ENCODE results near the gene DOCK4. TPM values are rescaled to one million over a fixed set of nuclear protein-coding genes. Genes with fewer than 3 reads are reported as not detected.

Gene DOCK4
- total and polyA plus RNA-seq, 2 of the 8 experiments (the other 6 are each of a cell fraction or from before 2014, with no cell fraction given): 5.1 to 23.6 TPM

DNA sequence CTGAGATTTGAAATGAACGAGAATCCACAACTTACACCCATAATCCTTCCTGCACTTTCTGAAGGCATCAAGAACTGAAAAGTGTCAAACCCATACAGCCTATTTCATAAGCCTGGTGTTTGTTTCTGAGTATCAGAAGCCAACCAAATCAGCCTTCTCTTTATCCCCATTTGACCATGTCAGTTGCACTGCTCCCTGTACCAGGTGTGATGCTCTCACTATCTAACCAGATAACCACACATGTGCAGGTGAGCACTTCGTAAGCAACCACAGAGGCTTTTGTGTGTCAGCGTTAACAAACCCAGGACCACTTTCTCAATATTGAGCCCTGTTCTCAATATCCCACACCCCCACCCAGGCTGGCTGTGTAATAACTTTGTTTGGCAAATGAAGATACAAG is 114.4 kb downstream of the DOCK4 start:
- no peaks in the 10 kb centered on the region for H3K79me1 ChIP-seq (ENCODE audit: low read depth, low read length)

More for the DNA sequence above, 114.4 kb downstream of the DOCK4 start:
- FAIRE-seq (no peak), DNase-seq (ENCODE audit: low read depth in 1 of 2, low spot score in 2 of 2) (no peak)
- H3K14ac ChIP-seq (ENCODE audit: insufficient read length): no peak overlapping the region
- H3K27me3 ChIP-seq (replicated peaks in 1 of 4; ENCODE audit: control insufficient read depth in 3 of 4, extremely low read depth in 1 of 4, insufficient read depth in 3 of 4, low read length in 3 of 4): no peaks in the 10 kb centered on the region
- H2BK20ac ChIP-seq (ENCODE audit: low read length): no peak overlapping the region
- no peak overlapping the region for H3K4me3 ChIP-seq (ENCODE audit: extremely low read depth in 1 of 4, insufficient read depth in 2 of 4, low read depth in 3 of 4, low read length in 4 of 4)
- no peak overlapping the region for H3K4me2 ChIP-seq (ENCODE audit: insufficient read depth in 1 of 2, low read depth in 2 of 2, low read length in 2 of 2)
- no peak overlapping the region for H3K9ac ChIP-seq (replicated peaks in 1 of 4; ENCODE audit: extremely low read depth in 1 of 4, low read depth in 3 of 4, low read length in 3 of 4)
- H3K27ac ChIP-seq (ENCODE audit: low read depth, low read length): no peak overlapping the region
- no peak overlapping the region for H3K4ac ChIP-seq (replicated peaks; ENCODE audit: insufficient read length, low read depth, low read length)
- H2BK120ac ChIP-seq (replicated peaks; ENCODE audit: low read depth, low read length): no peak overlapping the region
- H4K8ac ChIP-seq (ENCODE audit: extremely low read depth, insufficient read depth, low read length): no peak overlapping the region
- H3K4me1 ChIP-seq (replicated peaks in 1 of 4; ENCODE audit: control insufficient read depth in 3 of 4, insufficient read depth in 4 of 4, low read length in 3 of 4): no peaks in the 10 kb centered on the region
- ChIA-PET POLR2A (ENCODE audit: partially characterized antibody) (interaction anchor here (1.3 kb wide), 1 partner anchor 9 kb away, joined by 3 read pairs; no protein-coding TSS in a partner anchor), CTCF (ENCODE audit: partially characterized antibody) (no interaction called here)
- TF ChIP-seq BRCA1 (IDR thresholded peaks at IDR 0.05; ENCODE audit: low read depth, low read length) (no peak), YY1 (IDR thresholded peaks at IDR 0.05; ENCODE audit: low read depth, low read length) (no peak), RAD21 (IDR thresholded peaks at IDR 0.05 in 1 of 2, conservative IDR thresholded peaks at IDR 0.05 in 1 of 2; ENCODE audit: low read depth in 2 of 2, low read length in 2 of 2) (no peak), CHD2 (IDR thresholded peaks at IDR 0.05; ENCODE audit: low read length) (no peak), BACH1 (IDR thresholded peaks at IDR 0.05; ENCODE audit: low read length) (no peak)
- TF ChIP-seq, protein P1, sequence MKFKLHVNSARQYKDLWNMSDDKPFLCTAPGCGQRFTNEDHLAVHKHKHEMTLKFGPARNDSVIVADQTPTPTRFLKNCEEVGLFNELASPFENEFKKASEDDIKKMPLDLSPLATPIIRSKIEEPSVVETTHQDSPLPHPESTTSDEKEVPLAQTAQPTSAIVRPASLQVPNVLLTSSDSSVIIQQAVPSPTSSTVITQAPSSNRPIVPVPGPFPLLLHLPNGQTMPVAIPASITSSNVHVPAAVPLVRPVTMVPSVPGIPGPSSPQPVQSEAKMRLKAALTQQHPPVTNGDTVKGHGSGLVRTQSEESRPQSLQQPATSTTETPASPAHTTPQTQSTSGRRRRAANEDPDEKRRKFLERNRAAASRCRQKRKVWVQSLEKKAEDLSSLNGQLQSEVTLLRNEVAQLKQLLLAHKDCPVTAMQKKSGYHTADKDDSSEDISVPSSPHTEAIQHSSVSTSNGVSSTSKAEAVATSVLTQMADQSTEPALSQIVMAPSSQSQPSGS (IDR thresholded peaks at IDR 0.05; ENCODE audit: low read length): no peak
- TF ChIP-seq, protein P2, sequence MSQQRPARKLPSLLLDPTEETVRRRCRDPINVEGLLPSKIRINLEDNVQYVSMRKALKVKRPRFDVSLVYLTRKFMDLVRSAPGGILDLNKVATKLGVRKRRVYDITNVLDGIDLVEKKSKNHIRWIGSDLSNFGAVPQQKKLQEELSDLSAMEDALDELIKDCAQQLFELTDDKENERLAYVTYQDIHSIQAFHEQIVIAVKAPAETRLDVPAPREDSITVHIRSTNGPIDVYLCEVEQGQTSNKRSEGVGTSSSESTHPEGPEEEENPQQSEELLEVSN (IDR thresholded peaks at IDR 0.05): no peak
- no peak overlapping the region for H3K56ac ChIP-seq (replicated peaks; ENCODE audit: insufficient read length, low read depth, low read length)
- H3K36me3 ChIP-seq (ENCODE audit: control insufficient read depth in 2 of 4, insufficient read depth in 4 of 4, low read length in 3 of 4): no peaks in the 10 kb centered on the region
- WGBS, 2 experiments (ENCODE audit: extremely low coverage in 1 of 2, insufficient coverage in 1 of 2, insufficient read length in 1 of 2, insufficient replicate concordance in 2 of 2, low coverage in 1 of 2, low lambda C conversion rate in 2 of 2, missing lambda C conversion rate in 1 of 2): 97% methylated on average over 3 of the region's 3 CpGs; no CpG with 5 or more reads in 1 of the 2 experiments
- no peak overlapping the region for H2BK15ac ChIP-seq (ENCODE audit: low read length)
- no peak overlapping the region for H2BK12ac ChIP-seq (ENCODE audit: low read depth, low read length)
- H4K91ac ChIP-seq (replicated peaks; ENCODE audit: insufficient read length, low read length): no peak overlapping the region
- no peak overlapping the region for H3K18ac ChIP-seq (ENCODE audit: extremely low read depth, low read length)
- no peak overlapping the region for H2AK5ac ChIP-seq (ENCODE audit: low read depth, low read length)
- H2AFZ ChIP-seq (ENCODE audit: low read length): no peak overlapping the region
- no peak overlapping the region for H4K5ac ChIP-seq (ENCODE audit: insufficient read length, low read depth, low read length)
- H3K79me2 ChIP-seq (ENCODE audit: control insufficient read depth in 1 of 2, insufficient read depth in 2 of 2, low read length in 2 of 2): peaks cover 0 to 2% of the 10 kb centered on the region in 2 experiments; a peak in 1 of 4 replicates
- H3K23me2 ChIP-seq (ENCODE audit: low read depth, low read length): no peaks in the 10 kb centered on the region
- H3K9me3 ChIP-seq (ENCODE audit: insufficient read depth in 2 of 2, low read depth in 1 of 2, low read length in 1 of 2): no peaks in the 10 kb centered on the region
- H2BK5ac ChIP-seq (ENCODE audit: low read depth, low read length): no peak overlapping the region
- H4K20me1 ChIP-seq (replicated peaks in 1 of 2; ENCODE audit: control insufficient read depth in 1 of 2, insufficient read depth in 2 of 2, low read length in 2 of 2): no peaks in the 10 kb centered on the region
- H3K23ac ChIP-seq (ENCODE audit: insufficient read length): no peak overlapping the region

Data from H1 (cell line).